Activated CD8-positive, alpha-beta memory T cell treated with anti-CD3 and anti-CD28 coated beads, Interleukin-2, amount 10 ng/mL, durations not matched to agents 7 days and 5 days (primary cell): ENCODE measurements around the gene GABRR1. TPM values are rescaled to one million over a fixed set of nuclear protein-coding genes. Genes with fewer than 3 reads are reported as not detected.
A peak's percentile ranks its signal among the peaks of the same experiment; 100 is the strongest.

Experiments used
- ATAC-seq: fragments of 150-1000 bp; cut with Tn5 transposase; one replicate; pipeline ENCODE4 v1.10.0; 2021; ENCODE audit warnings: moderate library complexity
- CTCF ChIA-PET: fragments of 350-600 bp; sonication (Branson Sonifier 250); formaldehyde crosslinking; loops from one replicate; lab custom pipeline; 2021; ENCODE audit warnings: antibody characterized with exemption; lab: Charles Lee
- DNase-seq: peaks from one replicate; pipeline ENCODE4 v3.0.0-alpha.2; 2020
- H3K27ac Mint-ChIP-seq: one replicate; pipeline ENCODE4 v1.8.0; 2021; ENCODE audit warnings: mild to moderate bottlenecking, mixed read lengths
- H3K27me3 Mint-ChIP-seq: one replicate; pipeline ENCODE4 v1.8.0; 2021; ENCODE audit warnings: mixed read lengths
- H3K36me3 Mint-ChIP-seq: one replicate; pipeline ENCODE4 v1.8.0; 2021; ENCODE audit warnings: mild to moderate bottlenecking, mixed read lengths
- H3K4me1 Mint-ChIP-seq: one replicate; pipeline ENCODE4 v1.8.0; 2021; ENCODE audit warnings: mixed read lengths
- H3K4me3 Mint-ChIP-seq: one replicate; pipeline ENCODE4 v1.8.0; 2021; ENCODE audit warnings: mild to moderate bottlenecking, moderate library complexity, mixed read lengths
- H3K9me3 Mint-ChIP-seq: one replicate; pipeline ENCODE4 v1.8.0; 2022; ENCODE audit warnings: low read depth, mixed read lengths
- total RNA-seq, 2 experiments: library from RNA; stranded (reverse); gene quantifications; one replicate each; pipeline ENCODE4 v1.2.3, GENCODE V29; 2021

GABRR1 gene
- total RNA-seq, 2 experiments from 2014 or later, result not detected

DNA sequence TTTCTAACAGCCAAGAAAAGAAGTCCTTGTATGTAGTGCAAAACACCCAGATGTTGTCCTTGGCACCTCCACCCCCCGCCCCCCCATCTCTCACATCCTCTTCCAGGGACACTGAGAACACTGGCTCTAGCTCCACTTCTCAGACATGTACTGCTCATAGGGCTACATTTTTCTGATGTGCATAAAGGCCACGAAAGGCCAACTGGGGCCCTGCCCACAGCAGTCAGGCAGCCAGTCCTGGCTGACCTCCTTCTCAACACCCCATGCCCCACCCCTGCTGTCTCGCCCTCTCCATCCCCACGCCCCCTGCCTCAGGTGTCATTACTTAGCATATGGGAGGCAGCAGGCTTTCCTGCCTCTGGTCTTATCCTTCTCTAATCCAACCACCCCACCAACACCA, 11.3 kb downstream of the GABRR1 start:
- Mint-ChIP-seq H3K9me3 (no peaks in the 10 kb centered on the region), H3K36me3 (no peaks in the 10 kb centered on the region), H3K4me3 (no peak overlapping the region), H3K4me1 (no peaks in the 10 kb centered on the region), H3K27ac (no peak overlapping the region), H3K27me3 (no peaks in the 10 kb centered on the region)
- CTCF ChIA-PET, result no interaction called here
- DNase-seq (no peak), ATAC-seq (no peak)

DNA sequence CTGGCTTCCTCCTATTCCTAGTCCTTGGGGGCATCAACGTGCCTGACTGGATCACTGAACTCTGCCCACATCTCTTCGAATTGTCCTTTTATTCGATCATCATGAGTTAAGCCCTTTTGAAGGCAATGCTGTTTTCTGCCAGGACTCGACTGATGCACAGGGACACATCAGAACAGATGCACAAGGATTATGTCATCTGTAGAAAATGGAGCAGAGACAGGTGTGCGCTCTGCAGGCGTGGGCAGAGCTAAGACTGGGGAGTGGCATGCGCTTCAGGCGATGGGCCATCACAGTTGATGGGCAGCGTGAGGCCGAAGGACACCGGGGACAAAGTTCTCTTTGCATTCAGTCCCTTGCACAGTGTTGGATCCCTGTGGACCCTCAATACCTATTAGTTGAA, 13.1 kb downstream of the GABRR1 start:
- Mint-ChIP-seq H3K9me3 (no peaks in the 10 kb centered on the region), H3K27ac (no peak overlapping the region), H3K4me3 (no peak overlapping the region), H3K4me1 (no peaks in the 10 kb centered on the region), H3K36me3 (no peaks in the 10 kb centered on the region), H3K27me3 (peaks cover 4% of the 10 kb centered on the region)
- CTCF ChIA-PET, result no interaction called here
- ATAC-seq (no peak), DNase-seq (no peak)

DNA sequence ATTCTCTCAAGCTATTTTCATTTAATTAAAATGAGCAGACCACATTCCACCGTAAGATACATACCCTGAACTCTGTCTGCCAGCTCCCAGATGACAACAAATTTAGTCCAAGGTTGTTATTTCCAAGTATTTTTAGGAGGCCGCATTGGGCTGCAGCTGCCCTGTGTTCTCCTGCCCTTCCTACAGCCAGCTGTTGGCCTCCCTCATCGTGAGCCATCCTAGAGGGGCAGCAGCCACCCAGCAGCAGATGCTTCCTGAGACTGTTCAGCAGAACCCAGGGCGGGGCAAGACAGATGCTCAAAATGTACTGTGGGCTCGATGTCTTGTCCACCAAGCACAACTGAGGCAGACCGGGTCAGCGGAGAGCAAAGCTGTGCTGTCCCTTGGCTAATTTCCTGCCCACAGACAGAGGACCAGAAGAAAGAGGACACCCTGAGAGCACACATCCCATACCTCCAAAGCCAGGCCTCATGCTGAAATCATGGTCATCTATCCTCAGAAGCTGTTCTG, 16.4 kb downstream of the GABRR1 start:
- Mint-ChIP-seq H3K9me3 (peaks cover 2% of the 10 kb centered on the region), H3K4me3 (no peak overlapping the region), H3K36me3 (no peaks in the 10 kb centered on the region), H3K27ac (no peak overlapping the region), H3K27me3 (peaks cover 12% of the 10 kb centered on the region), H3K4me1 (no peaks in the 10 kb centered on the region)
- CTCF ChIA-PET, result interaction anchor here (0.6 kb wide), 1 partner anchor 34 kb away, joined by 3 read pairs; no protein-coding TSS in a partner anchor
- DNase-seq (no peak), ATAC-seq (no peak)

DNA sequence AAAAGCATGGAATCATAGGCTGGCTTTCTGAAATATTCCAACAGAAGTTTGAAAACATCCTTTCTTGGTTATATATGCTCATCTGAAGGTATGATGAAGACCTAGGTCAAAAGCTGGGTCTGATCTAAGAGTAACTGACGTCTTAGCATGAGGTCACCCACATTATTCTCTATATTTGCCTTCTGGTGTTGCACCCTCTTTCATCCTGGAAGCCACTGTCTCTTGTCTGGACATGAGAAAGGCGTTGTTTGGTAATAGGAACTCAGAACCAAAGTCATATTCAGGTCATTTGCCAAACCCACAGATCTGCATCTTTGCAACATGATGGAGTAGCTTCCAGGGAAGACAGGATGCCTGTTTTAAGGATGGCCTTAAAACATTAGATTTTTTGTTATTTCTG, 17.6 kb downstream of the GABRR1 start:
- no peak overlapping the region for H3K27ac Mint-ChIP-seq
- ATAC-seq, result no peak
- no peak overlapping the region for H3K4me3 Mint-ChIP-seq
- DNase-seq, result no peak
- H3K9me3 Mint-ChIP-seq, result peaks cover 9% of the 10 kb centered on the region
- CTCF ChIA-PET, result no interaction called here
- peaks cover 17% of the 10 kb centered on the region for H3K27me3 Mint-ChIP-seq
- peaks cover 4% of the 10 kb centered on the region for H3K36me3 Mint-ChIP-seq
- no peaks in the 10 kb centered on the region for H3K4me1 Mint-ChIP-seq

DNA sequence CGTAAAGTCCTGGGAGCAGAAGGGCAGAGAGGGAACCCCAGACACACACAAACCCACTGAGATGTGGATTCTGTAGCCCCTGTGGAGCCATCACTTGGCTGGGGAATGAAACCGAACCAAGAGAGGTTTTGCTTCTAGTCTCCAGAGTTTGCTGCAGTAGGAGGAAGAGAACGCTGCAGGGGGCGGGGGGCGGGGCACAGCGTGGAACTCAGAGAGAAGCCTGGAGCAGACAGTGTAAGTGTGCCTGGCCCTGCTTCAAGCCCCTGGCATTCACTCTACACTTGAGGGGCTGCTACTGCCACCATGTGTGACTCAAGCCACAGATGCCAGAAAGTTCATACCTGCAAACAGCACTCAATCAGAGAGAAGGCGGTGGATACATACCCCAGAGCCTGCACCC, 18.9 kb downstream of the GABRR1 start:
- Mint-ChIP-seq H3K27ac (peak overlapping the region; percentile 15), H3K36me3 (peaks cover 5% of the 10 kb centered on the region), H3K4me3 (no peak overlapping the region), H3K9me3 (peaks cover 10% of the 10 kb centered on the region), H3K27me3 (peaks cover 18% of the 10 kb centered on the region), H3K4me1 (no peaks in the 10 kb centered on the region)
- CTCF ChIA-PET, result no interaction called here
- no peak for DNase-seq
- no peak for ATAC-seq

DNA sequence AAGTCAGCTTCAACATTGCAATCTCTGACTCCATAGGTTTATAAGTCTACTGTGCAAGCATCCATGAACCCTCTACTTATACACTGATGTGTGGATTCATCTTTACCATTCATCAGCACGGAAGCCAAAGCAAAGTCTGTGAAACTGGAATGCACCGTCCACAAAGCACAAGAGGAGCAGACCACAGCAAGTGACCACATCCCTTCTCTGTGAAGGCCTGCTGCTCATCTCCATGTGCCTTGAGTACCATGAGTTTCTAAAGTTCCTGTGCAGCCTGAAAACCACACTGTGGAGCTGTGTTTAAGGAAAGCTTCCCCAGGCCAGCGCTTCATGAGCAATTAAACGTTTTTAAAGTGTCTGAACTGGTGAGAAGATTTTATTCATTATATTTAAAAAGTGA, 20.0 kb downstream of the GABRR1 start:
- Mint-ChIP-seq H3K4me3 (no peak overlapping the region), H3K9me3 (peaks cover 10% of the 10 kb centered on the region), H3K4me1 (no peaks in the 10 kb centered on the region), H3K36me3 (peaks cover 5% of the 10 kb centered on the region), H3K27ac (no peak overlapping the region), H3K27me3 (peaks cover 18% of the 10 kb centered on the region)
- no peak for DNase-seq
- CTCF ChIA-PET, result no interaction called here
- ATAC-seq, result no peak

DNA sequence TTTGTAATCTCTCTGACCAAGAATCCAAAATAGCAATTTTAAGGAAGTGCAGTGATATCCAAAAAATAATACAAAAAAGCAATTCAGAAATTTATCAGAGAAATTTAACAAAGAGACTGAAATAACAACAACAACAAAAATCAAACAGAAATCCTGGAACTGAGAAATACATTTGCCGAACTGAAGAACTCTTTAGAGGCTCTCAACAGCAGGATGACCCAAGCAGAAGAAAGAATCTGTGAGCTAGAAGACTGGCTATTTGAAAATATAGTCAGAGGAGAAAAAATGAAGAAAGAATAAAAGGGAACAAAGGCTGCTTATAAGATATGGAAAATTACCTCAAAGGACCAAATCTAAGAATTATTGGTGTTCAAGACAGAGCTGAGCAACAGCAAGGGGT, 22.6 kb downstream of the GABRR1 start:
- H3K27ac Mint-ChIP-seq, result no peak overlapping the region
- ATAC-seq, result no peak

DNA sequence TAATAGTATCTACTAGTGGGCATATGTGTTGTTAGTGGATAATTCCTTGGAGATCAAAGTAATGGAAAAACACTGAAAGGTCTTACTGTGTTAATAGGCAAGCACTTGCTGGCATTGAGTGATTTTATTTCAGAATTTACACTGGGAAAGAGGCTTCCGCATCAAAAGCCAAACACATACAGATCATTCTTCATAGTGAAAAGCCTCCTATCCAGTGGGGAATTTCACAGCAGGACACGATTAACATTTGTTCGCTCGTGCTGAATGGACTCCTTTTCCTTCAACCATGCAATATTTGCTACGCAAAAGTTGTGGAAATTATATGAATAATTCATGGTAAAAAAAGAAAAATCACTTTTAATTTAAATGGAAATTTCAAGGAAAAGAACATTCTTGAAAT, 26.4 kb downstream of the GABRR1 start:
- CTCF ChIA-PET, result no interaction called here

More for the DNA sequence above, 22.6 kb downstream of the GABRR1 start:
- Mint-ChIP-seq H3K36me3 (peaks cover 5% of the 10 kb centered on the region), H3K4me3 (no peak overlapping the region), H3K9me3 (peaks cover 10% of the 10 kb centered on the region), H3K4me1 (no peaks in the 10 kb centered on the region), H3K27me3 (peaks cover 13% of the 10 kb centered on the region)
- no peak for DNase-seq
- CTCF ChIA-PET, result no interaction called here

DNA sequence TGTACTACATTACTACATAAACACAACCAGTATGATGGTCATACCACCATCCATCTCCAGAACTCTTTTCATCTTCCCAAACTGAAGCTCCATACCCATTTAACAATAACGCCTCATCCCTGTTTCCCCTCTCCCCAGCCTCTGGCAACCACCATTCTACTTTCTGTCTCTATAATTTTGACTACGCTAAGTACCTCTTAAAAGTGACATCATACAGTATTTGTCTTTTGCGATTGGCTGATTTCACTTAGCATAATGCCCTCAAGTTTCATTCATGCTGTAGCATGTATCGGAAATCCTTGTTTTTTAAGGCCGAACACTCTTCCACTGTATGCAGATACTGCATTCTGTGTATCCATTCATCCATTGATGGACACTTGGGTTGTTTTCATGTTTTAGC, 29.7 kb downstream of the GABRR1 start:
- H3K4me3 Mint-ChIP-seq, result no peak overlapping the region
- no peaks in the 10 kb centered on the region for H3K9me3 Mint-ChIP-seq
- H3K4me1 Mint-ChIP-seq, result no peaks in the 10 kb centered on the region
- CTCF ChIA-PET, result no interaction called here
- H3K27me3 Mint-ChIP-seq, result peaks cover 6% of the 10 kb centered on the region
- no peak for ATAC-seq
- no peak overlapping the region for H3K27ac Mint-ChIP-seq
- DNase-seq, result no peak
- no peaks in the 10 kb centered on the region for H3K36me3 Mint-ChIP-seq

More for the DNA sequence above, 26.4 kb downstream of the GABRR1 start:
- ATAC-seq, result no peak
- Mint-ChIP-seq H3K4me3 (no peak overlapping the region), H3K27ac (no peak overlapping the region), H3K9me3 (peaks cover 8% of the 10 kb centered on the region), H3K27me3 (peaks cover 9% of the 10 kb centered on the region), H3K36me3 (peaks cover 5% of the 10 kb centered on the region), H3K4me1 (no peaks in the 10 kb centered on the region)
- DNase-seq, result no peak

DNA sequence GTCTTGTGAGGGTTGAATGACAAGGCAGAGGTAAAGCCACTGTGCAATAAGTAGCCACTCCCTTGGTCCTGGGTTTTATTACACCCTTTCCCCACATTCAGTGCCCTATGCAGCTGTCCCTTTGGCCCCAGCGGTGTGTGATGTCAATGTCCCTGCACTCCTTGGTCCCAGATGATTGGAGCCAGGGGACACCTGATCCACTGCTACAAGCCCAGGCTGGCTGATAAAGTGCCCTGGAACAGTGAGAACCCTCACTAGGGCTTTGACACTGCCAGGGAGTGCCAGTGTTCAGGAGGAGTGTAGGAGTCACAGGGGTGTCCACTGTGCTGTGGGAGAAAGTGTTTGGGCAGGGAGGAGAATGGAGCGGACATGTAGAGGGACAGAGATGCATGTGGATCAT, 30.4 kb downstream of the GABRR1 start:
- Mint-ChIP-seq H3K36me3 (no peaks in the 10 kb centered on the region), H3K9me3 (no peaks in the 10 kb centered on the region), H3K27me3 (peaks cover 7% of the 10 kb centered on the region), H3K4me1 (no peaks in the 10 kb centered on the region), H3K4me3 (no peak overlapping the region), H3K27ac (no peak overlapping the region)
- CTCF ChIA-PET, result no interaction called here
- DNase-seq, result no peak
- ATAC-seq, result no peak

DNA sequence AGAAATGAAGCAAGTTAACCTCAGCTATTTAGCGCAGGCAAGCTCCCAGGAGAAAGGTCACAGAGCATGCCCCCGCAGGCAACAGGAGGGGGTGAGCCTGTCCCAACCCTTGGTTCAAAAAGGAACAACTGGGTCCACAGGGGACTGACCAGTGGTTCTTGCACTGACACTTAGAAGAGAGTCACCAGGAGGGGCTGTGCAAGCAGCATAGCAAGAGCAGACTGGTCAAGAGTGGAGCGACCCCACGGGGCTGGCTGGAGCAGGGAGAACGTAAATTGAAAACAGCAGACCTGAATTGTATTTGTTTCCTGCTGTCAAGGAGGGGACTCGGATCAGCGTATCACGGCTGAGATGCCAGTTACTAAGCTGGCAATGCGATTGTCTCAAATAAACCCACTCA, 32.8 kb downstream of the GABRR1 start:
- Mint-ChIP-seq H3K4me3 (no peak overlapping the region), H3K9me3 (no peaks in the 10 kb centered on the region), H3K27me3 (peaks cover 10% of the 10 kb centered on the region), H3K36me3 (no peaks in the 10 kb centered on the region), H3K27ac (no peak overlapping the region), H3K4me1 (no peaks in the 10 kb centered on the region)
- DNase-seq (no peak), ATAC-seq (no peak)
- CTCF ChIA-PET, result no interaction called here

DNA sequence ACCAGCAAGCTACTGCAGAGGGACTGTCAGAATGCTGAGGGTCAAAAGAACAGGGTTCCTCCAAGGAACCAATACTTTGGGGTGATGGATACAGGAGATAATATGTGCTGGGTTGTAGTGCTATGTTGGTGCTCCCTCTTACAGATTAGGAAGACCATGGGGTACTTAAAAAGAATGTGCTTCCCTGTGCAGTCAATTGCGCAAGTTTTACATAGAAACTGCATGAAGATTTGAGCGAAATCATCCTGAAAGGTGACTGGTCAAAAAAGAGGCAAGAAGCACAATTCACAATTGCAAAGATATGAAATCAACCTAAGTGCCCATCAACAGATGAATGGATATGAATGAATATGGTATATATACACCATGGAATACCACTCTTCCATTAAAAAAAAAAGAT, 33.9 kb downstream of the GABRR1 start:
- Mint-ChIP-seq H3K36me3 (no peaks in the 10 kb centered on the region), H3K4me1 (no peaks in the 10 kb centered on the region), H3K9me3 (no peaks in the 10 kb centered on the region), H3K27me3 (peaks cover 12% of the 10 kb centered on the region), H3K4me3 (no peak overlapping the region), H3K27ac (no peak overlapping the region)
- DNase-seq (no peak), ATAC-seq (no peak)
- CTCF ChIA-PET, result no interaction called here

DNA sequence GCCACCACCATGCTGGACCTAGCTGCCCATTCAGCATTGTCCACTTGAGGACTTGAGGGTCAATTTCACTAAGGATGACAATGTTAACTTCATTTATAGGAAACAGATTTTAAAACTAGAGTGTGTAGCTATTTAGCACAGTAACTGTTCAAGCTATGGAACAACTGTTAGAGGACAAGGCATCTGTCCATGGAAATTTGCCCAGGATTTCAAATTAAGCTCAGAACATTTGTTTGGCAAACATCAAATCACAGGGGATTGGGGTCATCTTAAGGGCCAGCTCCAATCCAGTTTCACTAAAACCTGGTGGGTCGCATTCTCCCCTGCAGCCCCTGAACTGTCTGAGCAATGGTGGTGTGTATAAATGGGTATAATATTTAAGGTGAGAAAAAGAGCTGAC, 36.2 kb downstream of the GABRR1 start:
- DNase-seq (no peak), ATAC-seq (no peak)
- Mint-ChIP-seq H3K36me3 (no peaks in the 10 kb centered on the region), H3K27me3 (peaks cover 14% of the 10 kb centered on the region), H3K4me1 (no peaks in the 10 kb centered on the region), H3K27ac (no peak overlapping the region), H3K9me3 (no peaks in the 10 kb centered on the region), H3K4me3 (no peak overlapping the region)
- CTCF ChIA-PET, result interaction anchor here (1.4 to 2.1 kb wide), 2 partner anchors 11 to 198 kb away, joined by 4 to 7 read pairs; no protein-coding TSS in a partner anchor

DNA sequence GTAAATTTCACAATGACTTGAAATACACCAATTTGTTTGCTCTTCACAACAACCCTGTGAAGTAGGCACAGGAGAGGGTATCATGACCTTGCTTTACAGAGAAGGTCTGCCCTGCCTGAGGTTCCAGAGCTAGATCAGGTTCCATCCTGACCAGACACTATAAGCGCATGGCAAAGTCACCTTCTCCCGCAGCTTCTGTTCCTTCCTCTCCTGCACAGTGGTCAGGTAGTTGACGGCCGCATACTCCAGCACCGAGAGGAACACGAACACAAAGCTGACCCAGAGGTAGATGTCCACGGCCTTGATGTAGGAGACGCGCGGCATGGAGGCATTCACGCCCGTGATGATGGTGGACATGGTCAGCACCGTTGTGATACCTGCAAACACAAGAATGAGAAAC, 37.0 kb downstream of the GABRR1 start:
- no peak for DNase-seq
- no peak for ATAC-seq
- peaks cover 14% of the 10 kb centered on the region for H3K27me3 Mint-ChIP-seq
- no peaks in the 10 kb centered on the region for H3K9me3 Mint-ChIP-seq
- no peaks in the 10 kb centered on the region for H3K4me1 Mint-ChIP-seq
- CTCF ChIA-PET, result interaction anchor here (2.1 kb wide), 1 partner anchor 10 kb away, joined by 7 read pairs; no protein-coding TSS in a partner anchor
- H3K36me3 Mint-ChIP-seq, result no peaks in the 10 kb centered on the region
- no peak overlapping the region for H3K4me3 Mint-ChIP-seq
- H3K27ac Mint-ChIP-seq, result no peak overlapping the region

DNA sequence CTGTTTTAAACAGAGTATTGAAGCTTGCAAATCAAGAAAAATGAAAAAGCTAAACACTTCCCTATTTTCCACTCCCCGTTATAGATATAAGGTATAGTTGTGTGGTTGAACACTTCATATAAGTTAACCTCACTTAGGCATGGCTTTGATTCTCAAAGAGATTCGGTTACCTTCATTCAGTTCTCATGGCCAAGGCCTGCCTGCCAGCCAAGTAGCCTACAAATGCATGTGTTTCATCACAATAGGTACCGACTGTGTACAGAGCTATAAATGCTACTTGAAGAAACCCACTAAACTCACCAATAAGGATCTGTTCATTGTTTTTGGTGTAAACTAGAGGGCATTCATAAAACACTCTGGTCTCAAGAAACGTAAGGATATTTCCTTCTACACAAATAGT, 43.5 kb downstream of the GABRR1 start:
- ATAC-seq, result no peak
- Mint-ChIP-seq H3K27ac (no peak overlapping the region), H3K27me3 (peaks cover 5% of the 10 kb centered on the region), H3K9me3 (no peaks in the 10 kb centered on the region), H3K36me3 (no peaks in the 10 kb centered on the region), H3K4me3 (no peak overlapping the region), H3K4me1 (no peaks in the 10 kb centered on the region)
- CTCF ChIA-PET, result no interaction called here
- DNase-seq, result no peak
